Measurements from ENCODE around the gene ZFP3. TPM values are rescaled to one million over a fixed set of nuclear protein-coding genes. Genes with fewer than 3 reads are reported as not detected.

Gene ZFP3
- total RNA-seq, 3 donors from 2014 or later: 8.0 to 11.2 (median 10.8) TPM

DNA sequence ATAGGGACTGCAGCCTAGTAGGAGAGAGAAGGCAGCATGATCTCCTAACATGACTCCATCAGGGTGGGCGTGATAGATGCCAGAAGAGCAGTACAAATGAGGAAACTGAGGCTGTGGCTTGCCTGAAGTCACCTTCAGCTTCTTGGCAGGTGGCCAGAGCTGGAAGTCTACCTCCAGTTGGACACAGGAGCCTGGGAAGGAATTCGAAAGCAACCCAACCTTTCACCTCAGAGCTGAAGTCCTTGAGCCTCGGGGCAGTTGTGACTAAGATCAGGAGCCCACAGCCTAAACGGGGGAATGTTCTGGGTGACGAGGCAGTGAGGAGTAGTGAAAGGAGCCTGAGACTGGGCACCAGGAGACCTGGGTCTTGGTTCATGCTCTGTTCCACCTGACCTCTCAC lies 33.6 kb upstream of the ZFP3 start:
- H3K36me3 ChIP-seq (ENCODE audit: low read depth): no peaks in the 10 kb centered on the region
- intact Hi-C loops (cut with DNase I, micrococcal nuclease): no loop called here
- H3K4me3 ChIP-seq: no peak overlapping the region
- TF ChIP-seq, protein P1, sequence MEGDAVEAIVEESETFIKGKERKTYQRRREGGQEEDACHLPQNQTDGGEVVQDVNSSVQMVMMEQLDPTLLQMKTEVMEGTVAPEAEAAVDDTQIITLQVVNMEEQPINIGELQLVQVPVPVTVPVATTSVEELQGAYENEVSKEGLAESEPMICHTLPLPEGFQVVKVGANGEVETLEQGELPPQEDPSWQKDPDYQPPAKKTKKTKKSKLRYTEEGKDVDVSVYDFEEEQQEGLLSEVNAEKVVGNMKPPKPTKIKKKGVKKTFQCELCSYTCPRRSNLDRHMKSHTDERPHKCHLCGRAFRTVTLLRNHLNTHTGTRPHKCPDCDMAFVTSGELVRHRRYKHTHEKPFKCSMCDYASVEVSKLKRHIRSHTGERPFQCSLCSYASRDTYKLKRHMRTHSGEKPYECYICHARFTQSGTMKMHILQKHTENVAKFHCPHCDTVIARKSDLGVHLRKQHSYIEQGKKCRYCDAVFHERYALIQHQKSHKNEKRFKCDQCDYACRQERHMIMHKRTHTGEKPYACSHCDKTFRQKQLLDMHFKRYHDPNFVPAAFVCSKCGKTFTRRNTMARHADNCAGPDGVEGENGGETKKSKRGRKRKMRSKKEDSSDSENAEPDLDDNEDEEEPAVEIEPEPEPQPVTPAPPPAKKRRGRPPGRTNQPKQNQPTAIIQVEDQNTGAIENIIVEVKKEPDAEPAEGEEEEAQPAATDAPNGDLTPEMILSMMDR (IDR thresholded peaks at IDR 0.05): no peak
- H3K4me1 ChIP-seq (ENCODE audit: low read depth): peaks cover 36% of the 10 kb centered on the region
- H3K9me3 ChIP-seq: no peaks in the 10 kb centered on the region
- ATAC-seq (peak; percentile 36), DNase-seq (peak in 1 of 3 donors; percentile 57)

DNA sequence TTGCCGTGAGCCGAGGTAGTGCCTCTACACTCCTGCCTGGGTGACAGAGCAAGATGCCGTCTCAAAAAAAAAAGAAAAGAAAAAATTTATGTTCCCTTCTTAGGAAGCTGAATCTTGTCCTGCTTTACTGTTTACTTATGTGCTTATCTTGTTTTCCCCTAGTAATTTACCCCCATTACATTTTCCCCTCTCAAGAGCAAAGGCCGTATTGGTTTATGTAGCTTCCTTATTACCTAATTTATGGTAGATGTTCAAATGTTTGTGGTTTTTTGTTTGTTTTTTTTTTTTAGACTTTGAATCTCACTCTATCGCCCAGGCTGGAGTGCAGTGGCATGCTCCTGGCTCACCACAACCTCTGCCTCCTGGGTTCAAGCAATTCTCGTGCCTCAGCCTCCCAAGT lies 32.8 kb upstream of the ZFP3 start:
- H3K9me3 ChIP-seq: no peaks in the 10 kb centered on the region
- no peaks in the 10 kb centered on the region for H3K36me3 ChIP-seq (ENCODE audit: low read depth)
- TF ChIP-seq, protein P1 (IDR thresholded peaks at IDR 0.05): no peak
- no peak overlapping the region for H3K4me3 ChIP-seq
- ATAC-seq (peak; percentile 70), DNase-seq (peak in 1 of 3 donors; percentile 35)
- intact Hi-C loops (cut with DNase I, micrococcal nuclease): no loop called here
- H3K4me1 ChIP-seq (ENCODE audit: low read depth): peaks cover 38% of the 10 kb centered on the region

DNA sequence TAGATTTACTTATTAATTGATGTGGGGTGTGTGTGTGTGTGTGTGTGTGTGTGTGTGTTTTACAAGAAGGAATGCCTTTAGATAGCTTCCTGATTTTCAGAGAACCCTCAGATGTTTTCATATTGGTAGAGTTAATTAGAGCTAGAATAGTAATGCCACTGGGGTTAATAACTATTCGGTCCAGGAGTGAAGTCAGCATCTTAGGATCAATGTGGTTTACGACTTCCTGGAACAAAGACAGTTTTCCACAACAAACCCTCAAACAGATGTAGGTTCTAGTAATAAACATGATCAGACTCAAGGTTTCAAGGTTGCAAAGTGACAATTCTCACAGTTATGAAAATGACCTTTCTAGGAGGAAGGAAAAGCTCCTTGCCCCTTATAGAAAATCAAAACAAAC lies 30.8 kb upstream of the ZFP3 start:
- intact Hi-C loops (cut with DNase I, micrococcal nuclease): no loop called here
- Histone ChIP-seq H3K9me3 (no peaks in the 10 kb centered on the region), H3K36me3 (ENCODE audit: low read depth) (no peaks in the 10 kb centered on the region), H3K4me1 (ENCODE audit: low read depth) (peaks cover 30% of the 10 kb centered on the region), H3K4me3 (no peak overlapping the region)
- TF ChIP-seq, protein P1 (IDR thresholded peaks at IDR 0.05): no peak
- ATAC-seq: peak; percentile 8
- no peak for DNase-seq

DNA sequence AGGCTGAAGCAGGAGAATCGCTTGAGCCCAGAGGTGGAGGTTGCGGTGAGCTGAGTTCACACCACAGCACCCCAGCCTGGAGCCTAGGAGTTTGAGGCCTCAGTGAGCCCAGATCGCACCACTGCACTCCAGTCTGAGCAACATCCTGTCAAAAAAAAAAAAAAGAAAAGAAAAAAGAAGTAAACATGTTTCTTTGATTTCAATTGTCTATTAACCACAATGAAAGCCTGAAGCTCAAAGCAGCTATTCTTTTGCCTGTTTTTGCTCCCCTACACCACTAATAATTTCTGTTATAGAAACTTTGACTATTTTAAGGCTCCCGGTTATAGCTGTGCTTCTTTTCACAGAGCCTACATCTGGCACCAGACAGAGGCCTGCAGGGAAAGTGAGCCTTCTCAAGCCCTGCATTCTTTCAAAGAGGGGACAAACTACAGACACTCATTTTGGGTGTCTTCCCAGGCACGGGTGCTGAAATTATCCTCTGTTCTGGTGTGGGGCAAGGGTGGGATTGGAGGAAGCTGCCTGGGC lies 28.9 kb upstream of the ZFP3 start:
- intact Hi-C loops (cut with DNase I, micrococcal nuclease): no loop called here
- DNase-seq: peak in 2 of 3 donors; percentile 46 to 80
- Histone ChIP-seq H3K4me1 (ENCODE audit: low read depth) (peaks cover 25% of the 10 kb centered on the region), H3K36me3 (ENCODE audit: low read depth) (no peaks in the 10 kb centered on the region), H3K9me3 (no peaks in the 10 kb centered on the region), H3K4me3 (no peak overlapping the region)
- TF ChIP-seq, protein P1 (IDR thresholded peaks at IDR 0.05): no peak
- peak; percentile 58 for ATAC-seq

DNA sequence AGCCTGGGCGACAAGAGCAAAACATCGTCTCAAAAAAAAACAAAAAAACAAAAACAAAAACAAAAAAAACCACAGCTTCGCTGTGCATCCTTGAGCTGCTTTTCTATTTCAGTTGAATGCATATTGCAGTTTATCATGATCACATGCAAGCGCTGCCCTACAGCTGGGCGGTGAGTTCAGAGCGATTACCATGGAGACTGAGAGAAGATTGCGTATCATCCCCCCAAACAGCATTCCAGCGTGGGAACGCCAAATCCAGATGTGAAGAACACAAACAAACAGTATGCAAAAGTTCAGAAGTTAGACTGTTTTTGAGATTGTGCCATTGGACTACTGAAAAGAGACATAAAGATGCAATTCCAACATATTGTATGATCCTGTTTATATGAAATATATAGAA lies 28.0 kb upstream of the ZFP3 start:
- Histone ChIP-seq H3K4me1 (ENCODE audit: low read depth) (peaks cover 16% of the 10 kb centered on the region), H3K9me3 (no peaks in the 10 kb centered on the region), H3K4me3 (no peak overlapping the region), H3K36me3 (ENCODE audit: low read depth) (no peaks in the 10 kb centered on the region)
- intact Hi-C loops (cut with DNase I, micrococcal nuclease): no loop called here
- ATAC-seq (no peak), DNase-seq (no peak)
- TF ChIP-seq, protein P1 (IDR thresholded peaks at IDR 0.05): no peak

DNA sequence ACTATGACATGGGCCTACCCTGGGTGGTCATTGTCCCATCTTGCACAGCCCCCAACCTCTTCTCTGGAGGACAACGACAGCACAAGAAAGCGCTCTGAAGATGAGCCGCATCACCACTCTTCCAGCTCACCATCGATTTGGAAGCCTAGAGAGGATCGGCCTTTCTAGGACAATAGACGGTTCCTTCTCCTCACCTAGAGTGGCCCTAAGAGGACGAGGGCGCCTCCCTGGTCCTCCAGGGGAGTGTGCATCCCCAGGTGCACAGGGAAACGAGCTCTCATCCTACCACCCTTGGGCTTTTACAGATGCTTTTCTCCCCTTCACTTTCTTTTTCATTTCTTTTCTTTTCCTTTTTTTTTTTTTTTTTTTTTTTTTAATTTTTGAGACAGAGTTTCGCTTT lies 22.7 kb upstream of the ZFP3 start:
- DNase-seq (no peak), ATAC-seq (no peak)
- H3K36me3 ChIP-seq (ENCODE audit: low read depth): no peaks in the 10 kb centered on the region
- H3K4me1 ChIP-seq (ENCODE audit: low read depth): no peaks in the 10 kb centered on the region
- intact Hi-C loops (cut with DNase I, micrococcal nuclease): no loop called here
- no peaks in the 10 kb centered on the region for H3K9me3 ChIP-seq
- TF ChIP-seq, protein P1 (IDR thresholded peaks at IDR 0.05): no peak
- H3K4me3 ChIP-seq: no peak overlapping the region
